Right atrium auricular region (tissue), 2 donors: Measurements from ENCODE around the gene EFNA5. TPM values are rescaled to one million over a fixed set of nuclear protein-coding genes. Genes with fewer than 3 reads are reported as not detected.

Experiments used
- DNase-seq: peaks from one replicate; pipeline ENCODE4 v3.0.0-alpha.2; 2019; ENCODE audit warnings: low spot score
- H3K27ac ChIP-seq, 2 donors: fragments of 200-600 bp; sonication (generic); 1 replicate in 1 of 2; 2 replicates in 1 of 2; pipeline ENCODE4 v1.5.1; 2016 to 2019
- H3K27me3 ChIP-seq, 2 donors: fragments of 200-600 bp; sonication (generic); one replicate each; pipeline versions ENCODE4 v1.5.1 to v1.6.0; 2017 to 2019
- H3K36me3 ChIP-seq: fragments of 200-600 bp; sonication (generic); one replicate; pipeline ENCODE4 v1.5.1; 2016
- H3K4me1 ChIP-seq, 2 donors: fragments of 200-600 bp; sonication (generic); one replicate each; pipeline versions ENCODE4 v1.5.1 to v1.6.0; 2017 to 2019
- H3K4me3 ChIP-seq, 2 donors: fragments of 200-600 bp; sonication (generic); 1 replicate in 1 of 2; 2 replicates in 1 of 2; pipeline ENCODE4 v1.5.1; 2017 to 2019; ENCODE audit warnings: mild to moderate bottlenecking in 1 of 2, moderate library complexity in 1 of 2
- H3K9me3 ChIP-seq, 2 donors: fragments of 200-600 bp; sonication (generic); one replicate each; pipeline ENCODE4 v1.5.1; 2019
- total RNA-seq, 2 donors: library from RNA; depleted of rRNA; stranded (reverse); fragments of >200 nt; gene quantifications; one replicate each; pipeline ENCODE4 v1.1.0, GENCODE V29; 2016
- TF ChIP-seq, protein P1 (sequence below), 2 donors: fragments of 200-600 bp; sonication (generic); IDR thresholded peaks; one replicate each; pipeline ENCODE4 v1.5.1; 2019; ENCODE audit warnings: antibody characterized with exemption in 2 of 2

EFNA5 gene
- total RNA-seq, 2 donors from 2014 or later, result 17.0 to 19.2 TPM

DNA sequence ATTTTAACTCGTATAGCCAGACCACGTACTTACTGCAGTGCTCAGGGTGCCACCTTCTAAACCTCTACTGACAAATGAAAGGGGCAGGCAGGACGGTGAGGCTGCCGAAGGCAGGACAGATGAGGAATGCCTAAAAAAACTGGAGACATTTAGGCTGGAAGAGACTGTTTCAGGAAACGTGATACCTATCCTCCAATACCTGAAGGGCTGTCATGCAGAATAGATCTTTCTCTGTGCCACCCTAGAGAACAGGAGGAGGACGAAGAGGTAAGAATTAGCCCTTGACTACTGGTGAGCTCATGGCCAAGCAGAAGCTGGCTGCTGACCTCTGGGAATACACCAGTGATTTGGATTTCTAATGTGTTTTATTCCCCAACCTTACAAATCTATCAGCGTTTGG, 139.4 kb downstream of the EFNA5 start:
- no peaks in the 10 kb centered on the region for H3K36me3 ChIP-seq
- H3K4me3 ChIP-seq, result no peak overlapping the region
- TF ChIP-seq, protein P1, sequence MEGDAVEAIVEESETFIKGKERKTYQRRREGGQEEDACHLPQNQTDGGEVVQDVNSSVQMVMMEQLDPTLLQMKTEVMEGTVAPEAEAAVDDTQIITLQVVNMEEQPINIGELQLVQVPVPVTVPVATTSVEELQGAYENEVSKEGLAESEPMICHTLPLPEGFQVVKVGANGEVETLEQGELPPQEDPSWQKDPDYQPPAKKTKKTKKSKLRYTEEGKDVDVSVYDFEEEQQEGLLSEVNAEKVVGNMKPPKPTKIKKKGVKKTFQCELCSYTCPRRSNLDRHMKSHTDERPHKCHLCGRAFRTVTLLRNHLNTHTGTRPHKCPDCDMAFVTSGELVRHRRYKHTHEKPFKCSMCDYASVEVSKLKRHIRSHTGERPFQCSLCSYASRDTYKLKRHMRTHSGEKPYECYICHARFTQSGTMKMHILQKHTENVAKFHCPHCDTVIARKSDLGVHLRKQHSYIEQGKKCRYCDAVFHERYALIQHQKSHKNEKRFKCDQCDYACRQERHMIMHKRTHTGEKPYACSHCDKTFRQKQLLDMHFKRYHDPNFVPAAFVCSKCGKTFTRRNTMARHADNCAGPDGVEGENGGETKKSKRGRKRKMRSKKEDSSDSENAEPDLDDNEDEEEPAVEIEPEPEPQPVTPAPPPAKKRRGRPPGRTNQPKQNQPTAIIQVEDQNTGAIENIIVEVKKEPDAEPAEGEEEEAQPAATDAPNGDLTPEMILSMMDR (IDR thresholded peaks at IDR 0.05), result no peak
- H3K9me3 ChIP-seq, result no peaks in the 10 kb centered on the region
- no peaks in the 10 kb centered on the region for H3K4me1 ChIP-seq
- no peaks in the 10 kb centered on the region for H3K27me3 ChIP-seq
- DNase-seq, result no peak
- H3K27ac ChIP-seq, result no peak overlapping the region

DNA sequence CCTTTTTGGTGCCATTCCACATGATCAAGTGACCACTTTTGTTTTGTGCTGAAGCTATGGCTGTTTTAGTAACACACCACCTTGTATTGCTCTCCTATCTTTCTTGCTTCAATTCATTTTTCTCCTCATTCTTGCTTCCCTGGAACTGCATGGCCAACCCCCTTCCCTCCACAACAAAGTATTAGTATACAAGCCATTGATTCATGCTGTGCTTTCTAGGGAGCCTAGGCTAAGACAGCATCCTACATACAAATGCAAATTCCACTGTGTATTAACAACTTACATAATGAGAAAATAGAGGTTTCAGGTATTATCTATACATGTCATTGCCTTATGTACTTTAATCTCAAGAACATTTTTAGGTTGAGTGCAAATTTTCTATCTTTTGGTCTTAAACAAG, 141.1 kb downstream of the EFNA5 start:
- Histone ChIP-seq H3K27me3 (no peaks in the 10 kb centered on the region), H3K36me3 (no peaks in the 10 kb centered on the region), H3K4me1 (no peaks in the 10 kb centered on the region), H3K9me3 (no peaks in the 10 kb centered on the region), H3K27ac (no peak overlapping the region), H3K4me3 (no peak overlapping the region)
- TF ChIP-seq, protein P1 (IDR thresholded peaks at IDR 0.05), result no peak
- DNase-seq, result no peak

DNA sequence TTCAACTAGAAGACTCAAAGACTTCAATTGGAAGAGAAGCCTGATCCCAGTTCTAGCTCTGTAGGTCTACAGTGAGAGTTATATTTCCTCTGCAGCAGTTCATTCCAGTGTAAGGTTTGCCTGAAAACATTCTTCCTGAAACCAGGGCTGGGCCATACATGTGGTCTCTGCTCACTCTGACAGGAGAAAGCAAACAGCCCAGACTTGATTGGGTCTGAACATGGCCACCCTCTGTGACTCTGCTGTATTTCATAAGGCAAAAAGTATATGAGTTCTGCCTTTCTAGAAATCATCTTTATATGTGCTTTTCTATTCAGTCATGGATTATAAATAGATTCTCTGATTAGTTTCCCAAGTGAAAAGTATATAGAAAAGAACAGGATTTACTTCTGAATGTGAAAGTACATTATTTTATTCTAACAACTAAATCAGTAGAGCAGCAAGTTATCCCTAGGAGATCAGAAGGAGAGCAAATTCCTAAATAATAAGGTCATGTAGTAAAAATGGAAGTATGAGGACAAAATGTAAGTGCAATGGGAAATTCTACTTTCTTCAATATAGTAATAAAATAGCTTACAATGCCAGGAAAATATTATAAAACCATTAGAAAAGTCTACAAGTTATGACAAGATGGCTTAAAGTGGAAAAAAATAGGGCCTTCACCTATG, 144.3 kb downstream of the EFNA5 start:
- Histone ChIP-seq H3K27ac (no peak overlapping the region), H3K27me3 (no peaks in the 10 kb centered on the region), H3K4me3 (no peak overlapping the region), H3K36me3 (no peaks in the 10 kb centered on the region), H3K9me3 (no peaks in the 10 kb centered on the region), H3K4me1 (peaks cover 0 to 5% of the 10 kb centered on the region in 2 donors)
- TF ChIP-seq, protein P1 (IDR thresholded peaks at IDR 0.05), result no peak
- DNase-seq, result no peak

DNA sequence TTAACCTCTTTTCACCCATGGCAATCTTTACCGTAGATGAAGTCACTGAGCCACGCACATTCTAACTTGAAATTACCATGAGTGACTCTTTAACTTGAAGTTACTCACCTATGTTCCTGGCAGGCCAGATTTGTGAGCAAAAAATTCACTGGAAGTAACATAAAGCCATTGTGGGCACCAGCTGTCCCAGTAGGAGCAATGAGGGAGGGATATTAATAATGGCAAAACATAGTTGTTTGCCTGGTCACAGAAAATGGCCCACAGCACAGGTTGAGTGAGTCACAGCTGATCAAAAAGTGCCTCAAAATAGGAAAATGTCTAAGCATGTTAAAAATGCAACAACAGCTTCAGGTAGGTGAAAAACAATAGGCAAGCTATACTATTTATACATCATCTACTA, 146.6 kb downstream of the EFNA5 start:
- H3K27ac ChIP-seq, result no peak overlapping the region
- peaks cover 0 to 17% of the 10 kb centered on the region in 2 donors for H3K4me1 ChIP-seq
- TF ChIP-seq, protein P1 (IDR thresholded peaks at IDR 0.05), result no peak
- no peaks in the 10 kb centered on the region for H3K9me3 ChIP-seq
- no peaks in the 10 kb centered on the region for H3K36me3 ChIP-seq
- no peaks in the 10 kb centered on the region for H3K27me3 ChIP-seq
- H3K4me3 ChIP-seq, result no peak overlapping the region
- DNase-seq, result no peak

DNA sequence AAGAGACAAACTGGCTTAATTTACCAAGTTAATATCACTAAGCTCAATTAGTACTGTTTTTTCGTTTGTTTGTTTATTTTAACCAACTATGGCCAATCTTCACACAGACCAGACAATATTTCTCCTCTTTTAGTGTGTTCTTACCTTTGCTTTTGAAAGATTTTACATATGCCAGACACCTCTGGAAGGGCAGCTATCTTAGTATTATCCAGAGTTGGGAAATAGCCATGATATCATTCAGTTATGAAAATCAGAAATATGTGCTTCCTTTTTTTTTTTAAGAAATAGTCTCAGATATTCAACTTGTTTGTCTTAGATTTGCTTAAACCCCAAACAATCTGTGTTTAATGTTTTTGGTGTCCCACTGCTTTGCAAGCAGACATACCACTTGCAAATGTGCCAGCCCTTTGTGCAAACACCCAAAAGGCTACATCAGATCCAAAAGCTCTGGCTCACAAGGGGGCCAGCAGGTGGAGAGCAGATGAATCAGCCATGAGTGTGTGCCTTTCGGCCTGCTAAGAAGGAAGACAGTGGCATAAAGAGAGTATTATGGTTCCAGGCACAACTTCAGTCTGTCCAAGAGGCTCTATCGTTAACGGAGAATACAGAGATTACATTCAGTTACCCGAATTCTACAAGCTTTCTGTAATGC, 147.6 kb downstream of the EFNA5 start:
- Histone ChIP-seq H3K36me3 (no peaks in the 10 kb centered on the region), H3K4me1 (peaks cover 0 to 17% of the 10 kb centered on the region in 2 donors), H3K27ac (no peak overlapping the region), H3K4me3 (no peak overlapping the region), H3K27me3 (no peaks in the 10 kb centered on the region), H3K9me3 (no peaks in the 10 kb centered on the region)
- DNase-seq, result no peak
- TF ChIP-seq, protein P1 (IDR thresholded peaks at IDR 0.05), result no peak
